CD4-positive, alpha-beta T cell treated with Interleukin-17A for 4 hours (primary cell): ENCODE results near the gene NSUN7.

Experiments used
- DNase-seq: peaks from one replicate; pipeline ENCODE4 v3.0.0-alpha.2; 2020; ENCODE audit warnings: mixed read lengths

NSUN7 gene

DNA sequence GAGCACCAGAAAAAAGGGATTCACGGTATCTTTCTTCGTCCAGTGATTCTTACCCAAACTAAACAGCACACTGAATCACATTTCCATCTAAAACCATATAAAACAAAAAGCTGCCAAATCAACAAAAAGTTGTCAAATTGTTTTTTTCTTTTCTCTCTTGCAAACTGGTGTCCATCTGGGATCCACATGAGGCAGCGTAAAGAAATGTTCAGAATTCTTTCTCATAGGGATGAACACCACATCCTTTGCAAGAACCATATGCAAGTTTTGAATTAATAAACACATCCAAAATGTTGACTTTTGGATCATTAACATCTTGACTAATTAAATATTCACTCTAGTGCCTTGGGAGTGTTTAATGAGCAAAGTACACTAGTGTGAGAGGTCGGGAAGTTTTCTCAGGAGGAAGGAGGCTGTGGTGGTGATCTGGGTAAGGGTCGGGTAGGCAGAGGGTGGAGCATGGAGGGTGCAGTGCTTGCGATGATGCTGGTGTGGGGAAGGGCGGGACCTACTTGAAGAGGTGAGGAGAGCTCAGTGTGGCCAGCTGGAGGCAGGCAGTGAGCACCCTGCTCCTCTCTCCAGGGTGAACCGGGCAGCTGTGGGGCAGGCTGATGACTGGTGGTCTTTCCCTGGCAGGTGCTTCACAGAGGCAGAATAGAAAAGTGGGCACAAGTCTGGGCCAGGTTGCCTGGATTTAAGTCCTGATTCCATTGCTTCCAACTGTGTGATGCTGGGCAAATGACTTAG is 72.8 kb downstream of the NSUN7 start:
- no peak for DNase-seq

DNA sequence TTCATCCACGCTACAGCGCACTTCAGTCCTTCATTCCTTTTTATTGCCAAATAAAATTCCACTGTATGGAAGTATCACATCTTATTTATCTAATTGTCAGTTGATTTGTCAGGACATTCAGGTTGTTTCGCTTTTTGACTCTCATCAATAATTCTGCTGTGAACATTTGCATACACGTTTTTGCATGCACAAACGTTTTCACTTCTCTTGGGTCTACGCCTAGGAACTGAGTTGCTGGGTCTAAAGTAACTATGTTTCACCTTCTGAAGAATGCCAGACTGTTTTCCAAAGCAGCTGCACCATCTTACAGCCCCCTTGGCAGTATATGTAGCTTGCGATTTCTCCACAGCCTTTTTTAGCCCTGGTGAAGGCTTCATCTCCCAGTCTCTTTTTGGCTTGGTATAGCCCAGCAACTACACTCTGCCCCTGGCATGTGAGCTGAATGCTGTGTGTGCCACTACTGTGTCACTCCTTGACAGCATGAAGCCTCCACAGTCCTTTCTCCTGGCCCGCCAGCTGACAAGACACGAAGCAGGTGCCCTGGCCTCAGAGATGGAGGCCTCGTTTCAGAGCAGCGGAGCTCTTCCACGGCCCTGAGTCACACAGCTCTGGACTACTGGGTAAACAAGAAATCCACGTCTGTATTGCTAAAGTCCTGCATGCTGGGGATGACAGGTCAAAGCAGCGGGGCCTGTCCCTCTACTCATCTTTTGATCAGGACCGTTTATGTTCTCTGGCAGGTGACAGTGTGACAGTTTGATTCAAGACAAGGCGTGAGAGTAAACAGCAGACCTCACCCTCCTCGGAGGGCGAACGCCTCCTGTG is 75.5 kb downstream of the NSUN7 start:
- no peak for DNase-seq

DNA sequence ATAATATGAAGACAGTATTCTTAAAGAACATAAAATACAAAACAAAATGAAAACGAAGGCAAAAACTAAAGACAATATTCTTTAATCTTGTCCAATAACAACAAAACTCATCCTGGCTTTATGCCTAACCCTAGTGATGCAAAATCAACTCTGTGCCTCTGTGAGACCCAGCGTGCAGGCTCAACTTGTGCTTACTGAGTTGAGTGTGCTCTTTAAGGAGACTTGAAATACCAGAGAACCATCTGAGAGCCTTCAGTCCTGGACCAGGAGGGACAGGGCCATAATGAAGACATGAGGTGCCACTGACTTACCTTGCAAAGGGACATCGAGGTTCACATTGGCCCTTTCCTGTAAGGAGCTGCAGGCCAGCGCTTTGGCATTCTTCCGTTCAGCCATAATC is 77.1 kb downstream of the NSUN7 start:
- DNase-seq = no peak

DNA sequence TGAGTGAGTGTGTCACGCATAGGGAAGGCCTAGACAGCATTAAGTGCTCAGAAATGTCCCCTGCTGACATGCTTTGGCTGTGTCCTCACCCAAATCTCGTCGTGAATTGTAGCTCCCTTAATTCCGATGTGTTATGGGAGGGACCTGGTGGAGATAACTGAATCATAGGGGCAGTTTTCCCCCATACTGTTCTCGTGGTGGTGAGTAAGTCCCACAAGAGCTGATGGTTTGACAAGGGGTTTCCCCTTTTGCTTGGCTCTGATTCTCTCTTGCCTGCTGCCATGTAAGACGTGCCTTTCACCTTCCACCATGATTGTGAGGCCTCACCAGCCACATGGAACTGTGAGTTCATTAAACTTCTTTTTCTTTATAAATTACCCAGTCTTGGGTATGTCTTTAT is 78.0 kb downstream of the NSUN7 start:
- DNase-seq = no peak

DNA sequence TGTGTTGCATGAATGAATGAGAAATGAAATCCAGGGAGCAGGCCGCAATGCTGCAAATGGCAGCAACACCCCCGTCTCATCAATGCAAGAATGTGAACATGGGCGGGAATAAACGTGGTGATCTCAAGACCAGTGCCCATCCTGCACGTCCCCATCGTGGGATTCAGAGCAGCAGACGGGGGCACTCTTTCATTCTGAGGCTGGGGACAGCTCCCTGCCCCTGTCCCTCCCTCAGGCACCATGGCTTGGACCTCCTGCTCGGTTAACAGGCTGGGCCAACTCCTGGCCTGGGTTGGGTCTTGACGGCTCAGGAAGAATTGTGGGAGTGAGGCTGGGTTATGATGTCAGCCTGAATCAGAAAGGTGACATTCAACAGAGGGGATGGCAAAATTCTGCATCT is 78.9 kb downstream of the NSUN7 start:
- no peak for DNase-seq

DNA sequence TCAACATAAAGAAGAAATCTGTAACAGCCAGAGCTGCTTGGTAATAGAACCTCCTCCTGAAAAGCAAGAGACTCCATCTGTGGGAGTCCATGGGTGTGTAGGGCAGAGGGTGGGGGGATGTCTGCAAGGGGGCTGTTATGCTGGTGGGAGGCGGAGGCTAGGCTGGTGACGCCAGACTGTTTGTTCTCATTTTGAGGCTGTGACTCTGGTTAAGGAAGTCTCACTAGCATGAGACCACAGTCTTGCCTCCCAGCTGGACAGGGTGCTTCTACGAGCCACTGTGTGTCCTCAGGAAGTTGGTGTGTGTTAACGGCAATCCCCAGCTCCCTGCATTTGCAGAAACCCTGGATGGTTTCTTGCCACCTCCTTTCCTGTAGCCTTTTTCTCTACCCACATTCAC is 79.8 kb downstream of the NSUN7 start:
- DNase-seq = no peak

DNA sequence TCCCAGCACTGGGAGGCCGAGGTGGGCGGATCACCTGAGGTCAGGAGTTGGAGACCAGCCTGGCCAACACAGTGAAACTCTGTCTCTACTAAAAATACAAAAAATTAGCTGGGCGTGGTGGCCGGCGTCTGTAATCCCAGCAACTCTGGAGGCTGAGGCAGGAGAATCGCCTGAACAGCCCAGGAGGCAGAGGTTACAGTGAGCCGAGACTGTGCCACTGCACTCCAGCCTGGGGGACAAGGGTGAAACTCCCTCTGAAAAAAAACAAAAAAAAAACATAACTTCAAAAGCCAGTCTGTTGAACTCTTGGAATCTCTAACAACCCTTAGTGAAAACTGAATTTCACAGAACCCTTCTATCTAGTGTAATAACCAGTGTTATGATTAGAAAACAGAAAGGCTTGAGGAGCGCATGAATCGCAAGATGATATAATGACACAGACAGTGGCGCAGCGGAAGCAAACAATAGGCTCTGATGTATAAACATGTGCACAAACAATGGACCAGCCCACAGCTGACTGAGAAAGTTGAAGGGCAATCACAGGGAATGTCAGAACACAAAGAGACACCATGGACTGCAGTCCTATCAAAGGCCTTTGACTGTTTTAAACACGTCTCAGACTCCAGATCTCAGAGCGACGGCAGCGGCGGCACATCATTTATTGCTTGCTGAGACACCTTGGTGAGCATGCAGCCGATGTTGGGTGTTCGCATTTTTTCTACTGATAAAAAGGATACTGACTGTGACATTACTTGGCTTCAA is 81.6 kb downstream of the NSUN7 start:
- no peak for DNase-seq

DNA sequence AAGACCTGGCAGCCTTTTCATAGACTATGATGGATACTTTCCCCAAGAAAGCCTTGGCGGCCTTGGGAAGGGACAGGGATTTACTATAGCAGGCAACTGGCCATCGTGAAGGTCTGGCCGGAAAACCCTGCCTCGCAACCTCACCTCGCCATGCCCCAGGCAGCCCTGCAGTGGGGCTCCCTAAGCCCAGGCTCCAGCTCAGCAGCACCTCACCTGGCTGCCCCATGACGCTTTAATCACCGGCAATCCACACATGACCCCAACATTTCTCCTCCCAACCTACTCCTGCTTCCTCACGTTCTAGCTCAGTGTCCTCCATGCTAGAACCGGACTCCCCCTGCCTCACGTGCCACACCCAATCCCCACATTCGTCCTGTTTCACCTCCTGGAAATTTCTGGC is 82.4 kb downstream of the NSUN7 start:
- no peak for DNase-seq

DNA sequence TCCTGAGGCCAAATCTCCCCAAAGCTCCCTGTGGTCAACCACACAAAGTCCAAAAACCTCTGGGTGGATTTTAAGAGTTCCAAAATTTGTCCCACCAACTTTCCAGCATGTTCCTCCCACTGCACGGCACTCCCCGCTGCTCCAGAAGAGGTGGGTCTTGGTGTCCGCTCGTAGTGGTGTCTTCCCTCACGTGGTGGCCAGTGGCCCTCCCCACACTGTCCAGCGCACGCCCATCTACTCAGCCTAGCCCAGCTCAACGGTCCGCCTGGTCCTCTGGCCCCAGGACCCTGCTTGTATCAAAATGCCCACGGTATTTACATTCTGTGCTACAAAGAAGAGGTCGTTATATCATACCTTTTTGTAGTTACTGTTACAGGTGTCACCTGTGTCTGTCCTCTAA is 83.5 kb downstream of the NSUN7 start:
- DNase-seq = no peak

DNA sequence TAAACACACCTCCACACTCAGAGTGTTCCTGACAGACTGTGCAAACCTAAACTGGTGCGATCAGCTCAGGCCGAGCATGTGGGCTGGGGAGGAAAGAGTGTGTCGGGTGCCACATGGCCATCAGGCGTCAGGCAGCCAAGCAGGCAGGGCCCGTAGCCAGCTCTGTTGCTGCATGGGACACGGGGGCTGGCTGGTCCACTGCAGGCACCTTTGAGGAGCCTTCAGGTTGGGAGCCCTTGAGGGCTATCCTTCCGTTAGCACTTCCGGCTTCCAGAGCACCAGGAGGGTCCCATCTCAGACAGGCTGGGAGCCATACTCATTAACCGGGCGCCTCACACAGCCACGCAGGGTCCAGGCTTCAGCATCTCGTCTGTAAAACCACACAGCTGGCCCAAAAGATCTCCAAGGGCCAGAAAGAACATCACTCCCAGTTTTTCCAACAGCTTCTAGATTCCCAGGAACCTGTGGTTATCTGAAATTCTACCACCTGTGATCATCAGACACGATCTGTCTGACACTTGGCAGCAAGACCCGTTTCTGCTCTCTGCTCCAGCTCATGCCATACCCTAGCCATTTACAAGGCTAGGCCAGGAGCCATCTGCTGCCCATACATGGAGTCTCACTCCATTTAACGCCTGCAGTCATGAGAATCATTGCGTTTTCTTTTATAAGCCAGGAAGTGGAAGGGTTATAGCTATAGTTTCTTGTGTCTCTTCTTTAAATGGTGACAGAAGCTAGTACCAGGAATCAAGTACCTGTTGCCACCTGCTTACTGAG is 87.5 kb downstream of the NSUN7 start:
- DNase-seq = no peak

DNA sequence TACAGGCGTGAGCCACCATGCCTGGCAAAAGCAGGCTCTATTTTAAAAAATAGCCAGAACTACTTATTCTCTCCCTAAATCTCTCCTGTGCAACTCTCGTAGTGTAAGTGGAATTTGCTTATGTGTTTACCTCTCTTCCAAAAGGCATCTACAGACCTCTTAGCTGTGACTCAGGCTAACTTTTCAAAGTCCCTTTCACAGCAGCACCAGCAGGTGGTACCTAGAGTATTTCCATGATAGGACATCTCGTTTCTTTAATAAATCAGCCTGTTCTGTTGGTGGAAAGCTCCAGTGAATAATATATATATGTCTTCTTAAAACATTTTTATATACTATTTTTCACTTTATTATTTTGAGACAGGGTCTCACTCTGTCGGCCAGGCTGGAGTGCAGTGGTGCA is 89.0 kb downstream of the NSUN7 start:
- DNase-seq = no peak

DNA sequence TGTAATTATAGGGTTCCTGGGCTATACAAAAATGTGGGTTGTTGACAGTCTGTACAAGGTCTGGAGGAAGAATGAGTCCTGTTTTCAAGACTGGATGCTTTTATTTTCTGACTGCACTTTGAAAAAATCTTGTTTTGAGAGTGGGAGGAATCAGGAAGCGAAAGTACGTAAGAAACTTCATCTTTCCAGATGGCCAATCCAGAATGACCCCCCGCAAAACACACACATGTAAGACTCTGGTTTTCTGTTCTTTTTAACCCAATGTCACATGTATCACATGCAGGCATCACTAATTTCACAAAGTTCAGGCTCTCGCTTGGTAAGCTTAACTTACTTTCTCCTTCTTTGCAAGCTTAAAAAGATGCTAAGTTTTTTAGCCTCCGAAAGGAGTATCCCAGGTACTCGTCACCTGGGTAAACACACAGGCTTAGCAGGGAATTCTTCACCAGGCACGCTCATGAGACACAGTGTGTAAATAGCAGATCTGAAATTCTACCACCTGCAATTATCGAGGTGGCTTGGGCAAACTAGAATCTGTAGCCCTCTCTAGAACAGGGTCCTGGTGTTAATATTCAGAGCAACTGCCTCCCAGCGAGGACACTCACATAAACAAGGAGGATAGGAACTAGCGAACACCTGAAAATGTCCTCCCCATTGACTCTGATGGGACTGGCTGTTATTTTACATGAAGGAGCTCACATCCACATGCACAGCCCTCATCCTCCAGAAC is 90.7 kb downstream of the NSUN7 start:
- no peak for DNase-seq

DNA sequence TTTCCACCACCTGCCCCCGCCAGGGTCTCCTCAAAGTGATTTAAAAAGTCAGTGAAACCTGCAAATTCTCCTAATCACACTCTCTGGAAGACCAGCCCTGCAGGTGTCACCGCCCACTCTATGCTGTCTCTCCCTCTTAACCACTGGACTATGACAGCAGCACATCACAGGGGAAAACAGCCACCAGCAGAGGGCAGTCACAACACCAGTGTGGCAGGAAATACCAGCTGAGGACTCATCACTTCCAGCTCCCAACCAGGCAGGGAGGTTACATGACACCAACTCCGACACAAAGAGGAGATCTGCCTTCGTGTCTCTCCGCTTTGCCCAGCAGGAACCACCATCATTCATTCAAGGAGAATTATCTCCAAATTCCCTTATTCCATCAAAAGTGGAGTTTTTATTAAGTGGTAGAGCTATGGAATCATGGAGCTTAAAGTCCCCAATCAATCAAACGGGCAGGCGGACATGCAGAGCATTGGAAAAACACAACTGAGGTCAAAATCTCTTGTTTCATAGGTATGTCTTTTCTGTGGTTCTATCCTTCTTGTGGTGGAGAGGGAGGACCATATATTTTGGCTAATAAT is 91.3 kb downstream of the NSUN7 start:
- DNase-seq = peak; percentile 66

DNA sequence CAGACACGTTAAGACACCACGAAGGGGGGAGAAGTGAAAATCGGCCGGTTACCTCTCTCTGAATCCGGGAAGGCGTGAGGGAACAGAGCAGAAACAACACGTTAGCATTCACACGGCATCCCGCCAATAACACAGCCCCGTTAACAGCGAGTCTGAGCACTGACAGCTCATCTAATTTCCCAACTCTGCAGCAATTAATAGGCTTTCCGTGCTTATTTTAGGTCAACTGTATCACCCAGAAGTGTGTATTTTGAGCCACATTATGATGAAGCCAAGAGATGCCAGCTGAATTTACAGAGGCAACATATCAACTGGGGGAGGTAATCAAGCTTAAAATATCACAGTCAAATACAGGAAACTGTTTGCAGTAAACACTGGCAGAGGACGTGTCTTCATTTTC is 92.6 kb downstream of the NSUN7 start:
- DNase-seq = no peak

DNA sequence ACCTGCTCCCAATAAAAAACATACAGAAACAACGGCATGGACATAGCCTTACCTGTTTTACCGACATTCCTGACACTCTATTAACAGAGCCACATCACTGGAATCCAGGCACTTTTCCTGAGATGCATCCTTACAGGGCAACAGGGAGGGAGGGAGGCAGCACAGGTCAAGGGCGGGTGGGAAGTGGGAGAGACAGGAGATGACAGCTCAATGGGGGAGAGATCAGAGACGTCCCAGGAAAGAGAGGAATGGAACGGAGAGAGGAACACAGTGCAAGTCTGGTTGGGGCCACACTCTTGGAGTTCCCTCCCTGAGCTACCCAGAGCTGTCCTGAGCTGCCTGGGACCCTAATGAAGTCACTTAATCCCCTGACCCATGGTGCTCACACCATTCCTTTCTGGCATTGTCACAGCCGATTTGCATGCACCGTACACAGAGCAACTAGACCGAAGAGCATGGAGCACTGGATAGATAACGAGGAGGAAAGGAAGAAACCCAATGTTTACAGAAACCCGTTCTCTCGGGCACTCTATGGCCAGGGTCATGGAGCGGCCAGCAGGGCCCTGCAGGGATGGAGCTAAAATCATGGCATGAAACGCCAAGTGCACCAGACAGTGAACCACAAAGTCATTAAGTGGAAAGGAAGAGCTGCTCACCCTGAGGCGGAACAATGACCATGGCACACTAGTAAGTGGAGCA is 93.1 kb downstream of the NSUN7 start:
- no peak for DNase-seq

DNA sequence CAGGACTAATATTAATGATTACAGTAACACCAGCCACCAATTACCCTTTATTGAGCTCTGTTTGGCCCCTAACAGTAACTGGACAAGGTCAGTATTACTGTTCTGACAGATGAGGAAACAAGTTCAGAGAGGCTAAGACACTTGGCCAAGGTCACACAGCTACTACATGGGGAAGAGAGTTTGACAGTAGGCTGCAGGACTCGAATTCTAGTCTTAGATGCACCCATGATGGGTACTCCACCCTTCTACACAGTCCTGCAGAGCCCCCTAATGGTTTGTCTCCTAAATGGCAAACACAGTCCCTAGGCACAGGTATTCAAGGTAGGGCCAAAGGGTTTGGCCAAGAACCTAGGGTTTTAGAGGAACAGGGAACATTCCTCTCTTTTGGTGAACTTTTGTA is 93.9 kb downstream of the NSUN7 start:
- no peak for DNase-seq

DNA sequence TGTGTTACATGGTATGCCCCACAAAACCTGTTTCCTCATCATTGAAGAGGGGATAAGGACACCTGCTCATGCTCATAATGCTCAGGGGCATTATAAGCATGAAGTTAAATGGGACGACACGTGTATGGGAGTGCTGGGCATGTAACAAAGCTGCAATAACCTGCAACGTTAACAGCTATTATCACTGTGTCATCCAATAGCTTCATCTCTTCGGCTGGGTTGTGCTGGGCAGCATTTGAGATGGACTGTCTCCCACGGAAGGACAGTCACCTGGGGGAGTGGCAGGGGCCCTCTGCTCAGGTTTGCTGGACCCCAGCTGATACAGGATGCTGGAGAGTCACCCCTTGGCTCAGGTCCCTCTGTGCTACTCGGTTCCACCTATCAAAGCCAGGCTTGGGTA is 94.5 kb downstream of the NSUN7 start:
- DNase-seq = no peak

DNA sequence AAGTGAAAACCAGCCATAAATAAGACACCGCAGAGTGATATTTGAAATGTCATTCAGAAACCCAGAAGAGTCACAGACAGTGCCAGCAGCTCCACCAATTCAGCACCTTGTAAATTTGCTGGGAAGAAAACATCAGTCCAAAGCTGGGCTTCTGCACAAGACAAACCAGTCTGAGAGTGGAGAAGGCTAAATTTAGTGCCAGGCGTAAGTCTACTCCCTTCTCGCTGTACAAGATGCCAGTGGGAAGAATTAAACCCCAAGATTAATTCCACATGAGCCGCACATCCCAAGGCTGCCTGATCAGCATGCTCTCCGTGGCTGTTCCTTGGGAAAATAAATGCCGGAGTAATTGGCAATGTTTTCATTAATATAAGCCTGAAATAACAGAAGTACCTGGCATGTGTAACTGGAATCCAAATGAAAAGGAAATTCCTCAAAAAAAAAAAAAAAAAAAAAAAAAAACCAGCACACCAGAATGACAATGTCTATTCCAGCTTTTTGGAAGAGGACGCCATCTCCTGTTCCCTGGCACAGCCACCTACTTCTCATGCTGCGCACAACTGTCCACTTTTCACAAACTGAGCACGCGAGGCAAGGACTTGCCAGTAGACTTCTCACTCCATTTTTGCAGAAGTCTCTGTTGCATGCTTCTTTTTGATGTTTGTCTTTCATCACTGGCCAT is 95.5 kb downstream of the NSUN7 start:
- no peak for DNase-seq

DNA sequence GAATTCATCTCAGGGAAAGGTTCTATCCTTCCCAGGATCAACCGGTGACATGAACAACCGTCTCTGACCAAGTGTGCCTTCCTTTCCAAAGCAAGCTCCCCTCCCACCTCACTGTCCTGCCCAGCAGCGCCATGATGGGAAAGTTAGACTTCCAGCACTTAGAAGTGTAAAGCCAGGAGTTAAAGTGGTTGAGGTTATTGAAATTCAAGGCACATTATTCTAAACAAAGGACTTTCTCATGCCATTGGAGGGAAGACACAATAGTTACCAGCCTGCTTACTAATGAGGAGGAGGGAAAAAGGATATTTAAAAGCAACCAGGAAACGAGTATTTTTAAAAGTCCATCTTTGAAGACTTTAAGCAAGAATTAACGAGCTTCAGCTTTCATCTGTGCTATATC is 96.8 kb downstream of the NSUN7 start:
- DNase-seq = no peak

DNA sequence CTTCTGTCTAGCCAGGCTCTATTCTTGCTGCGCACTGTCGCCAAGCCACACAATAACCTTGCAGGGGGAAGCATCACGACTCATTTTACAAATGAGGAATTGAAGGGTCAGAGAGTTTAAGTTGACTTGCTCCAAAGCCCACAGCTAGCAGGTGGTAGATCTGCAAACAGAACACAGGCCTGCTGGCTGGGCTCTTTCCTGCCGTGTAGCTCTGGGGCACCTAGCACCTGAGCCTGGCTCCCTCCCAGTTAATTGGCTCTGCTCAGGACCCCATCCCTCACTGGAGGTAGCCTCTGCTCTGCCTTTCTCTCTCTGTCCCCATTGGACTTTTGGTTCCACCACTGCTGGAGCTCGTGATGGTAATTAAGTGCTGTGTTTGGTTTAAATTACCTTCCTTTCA is 98.5 kb downstream of the NSUN7 start:
- DNase-seq = no peak

DNA sequence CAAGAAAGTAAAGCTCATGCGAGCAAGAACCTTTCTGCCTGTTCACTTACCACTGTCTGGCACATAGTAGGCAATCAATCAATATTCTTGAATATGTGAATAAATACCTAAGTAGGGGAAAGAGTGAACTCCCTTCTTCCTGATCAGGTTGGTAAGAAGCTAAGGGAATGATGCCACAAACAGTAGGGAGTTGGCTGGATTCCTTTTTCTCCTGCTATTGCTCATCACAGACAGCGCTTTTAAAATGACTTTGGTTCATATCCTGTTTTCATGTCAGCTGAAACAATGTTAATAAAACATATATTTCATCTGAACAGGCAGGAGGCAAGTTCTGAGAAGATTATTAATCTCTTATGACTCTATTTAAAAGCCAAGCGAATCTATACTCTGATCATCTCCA is 99.2 kb downstream of the NSUN7 start:
- no peak for DNase-seq
